ENCODE data around the gene SRP54. TPM values are rescaled to one million over a fixed set of nuclear protein-coding genes. Genes with fewer than 3 reads are reported as not detected.

SRP54 gene
- total RNA-seq, 3 donors from 2014 or later, result 35.5 to 68.1 (median 62.6) TPM

- Histone ChIP-seq H3K27me3 (no peaks in the 10 kb centered on the region), H3K36me3 (no peaks in the 10 kb centered on the region), H3K4me3 (no peak overlapping the region), H3K9me3 (no peaks in the 10 kb centered on the region), H3K27ac (no peak overlapping the region), H3K4me1 (no peaks in the 10 kb centered on the region)
- TF ChIP-seq POLR2AphosphoS5 (IDR thresholded peaks at IDR 0.05) (no peak), POLR2A (IDR thresholded peaks at IDR 0.05) (no peak), CTCF (IDR thresholded peaks at IDR 0.05) (no peak)
- no peak for DNase-seq (ENCODE audit: low spot score in 2 of 2)
- intact Hi-C loops (cut with DNase I; ENCODE audit: low total_unique reads), result no loop called here
These were observed 11.0 kb upstream of the SRP54 start for GRCh38 chr14:34971801-34972200.

DNA sequence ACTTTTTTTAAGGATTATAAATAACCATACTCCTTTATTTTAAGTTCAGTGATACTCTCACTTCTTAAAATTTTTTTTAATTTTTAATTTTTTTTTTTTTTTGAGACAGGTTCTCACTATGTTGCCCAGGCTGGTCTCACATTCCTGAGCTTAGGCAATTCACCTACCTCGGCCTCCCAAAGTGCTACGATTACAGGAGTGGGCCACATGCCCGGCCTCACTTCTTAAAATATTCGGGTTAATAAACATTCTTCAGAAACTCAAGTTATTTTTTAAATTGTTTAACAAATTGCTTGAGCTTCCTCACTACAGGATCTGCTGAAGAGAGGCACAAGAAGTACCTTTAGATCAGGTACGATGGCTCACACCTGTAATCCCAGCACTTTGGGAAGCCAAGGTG lies 4.3 kb upstream of the SRP54 start:
- Histone ChIP-seq H3K27me3 (no peaks in the 10 kb centered on the region), H3K4me3 (no peak overlapping the region), H3K4me1 (peaks cover 0 to under 1% of the 10 kb centered on the region in 2 donors), H3K9me3 (no peaks in the 10 kb centered on the region), H3K27ac (no peak overlapping the region), H3K36me3 (no peaks in the 10 kb centered on the region)
- intact Hi-C loops (cut with DNase I; ENCODE audit: low total_unique reads), result no loop called here
- TF ChIP-seq CTCF (IDR thresholded peaks at IDR 0.05) (no peak), POLR2A (IDR thresholded peaks at IDR 0.05) (no peak), POLR2AphosphoS5 (IDR thresholded peaks at IDR 0.05) (no peak)
- DNase-seq (ENCODE audit: low spot score in 2 of 2), result no peak

- no peak for DNase-seq (ENCODE audit: low spot score in 2 of 2)
- H3K9me3 ChIP-seq, result no peaks in the 10 kb centered on the region
- no peaks in the 10 kb centered on the region for H3K27me3 ChIP-seq
- H3K27ac ChIP-seq, result peak overlapping the region in 1 of 2 donors; percentile 95
- intact Hi-C loops (cut with DNase I; ENCODE audit: low total_unique reads), result no loop called here
- no peaks in the 10 kb centered on the region for H3K36me3 ChIP-seq
- TF ChIP-seq POLR2AphosphoS5 (IDR thresholded peaks at IDR 0.05) (no peak), POLR2A (IDR thresholded peaks at IDR 0.05) (no peak), CTCF (IDR thresholded peaks at IDR 0.05) (no peak)
- H3K4me1 ChIP-seq, result peaks cover 0 to 15% of the 10 kb centered on the region in 2 donors
- peak overlapping the region in 2 of 3 donors; percentile 64 to 85 for H3K4me3 ChIP-seq
These were observed 2.4 kb upstream of the SRP54 start for GRCh38 chr14:34980337-34980900.

- peak in 1 of 2 donors; percentile 20 for DNase-seq (ENCODE audit: low spot score in 2 of 2)
- intact Hi-C loops (cut with DNase I; ENCODE audit: low total_unique reads), result no loop called here
- H3K4me1 ChIP-seq, result peaks cover 0 to 15% of the 10 kb centered on the region in 2 donors
These were observed 910 bp upstream of the SRP54 start for GRCh38 chr14:34981743-34982420.

More at GRCh38 chr14:34981743-34982420, 910 bp upstream of the SRP54 start:
- Histone ChIP-seq H3K9me3 (no peaks in the 10 kb centered on the region), H3K36me3 (no peaks in the 10 kb centered on the region), H3K27ac (peak overlapping the region; percentile 92 to 95), H3K27me3 (no peaks in the 10 kb centered on the region), H3K4me3 (peak overlapping the region; percentile 64 to 85 (median 80))
- TF ChIP-seq POLR2A (IDR thresholded peaks at IDR 0.05) (no peak), POLR2AphosphoS5 (IDR thresholded peaks at IDR 0.05) (no peak), CTCF (IDR thresholded peaks at IDR 0.05) (peak in 2 of 3 donors; percentile 4 to 39)
